IMR-90 (cell line): ENCODE data around the gene IGFBP7. TPM values are rescaled to one million over a fixed set of nuclear protein-coding genes. Genes with fewer than 3 reads are reported as not detected.

Source experiments
- ATAC-seq: fragments of 200-7000 bp; cut with Tn5 transposase; 2 replicates; pipeline ENCODE4 v1.9.1; 2020; ENCODE audit warnings: low read depth, mild to moderate bottlenecking, moderate library complexity
- BruUV-seq: library from RNA; stranded (reverse); fragments of 400-500 nt; replicated peaks from 2 replicates; lab custom pipeline; 2021; lab: Mats Ljungman, UMichigan
- CTCF ChIA-PET: fragments of 300-600 bp; formaldehyde crosslinking; extraction: SDS; loops from one replicate; lab custom pipeline; 2021; ENCODE audit warnings: antibody characterized with exemption; lab: Yijun Ruan, JAX
- POLR2A ChIA-PET: fragments of 300-600 bp; sonication (Branson Sonifier 250); formaldehyde crosslinking; loops from one replicate; lab custom pipeline; 2022; ENCODE audit warnings: antibody characterized with exemption; ENCODE audit not compliant: unreplicated experiment; lab: Charles Lee
- DNase-seq: peaks from one replicate; pipeline ENCODE4 v3.0.0; 2013
- H2AFZ ChIP-seq: replicated peaks from 2 replicates; pipeline ENCODE3; 2013; ENCODE audit warnings: low read length, mild to moderate bottlenecking; ENCODE audit not compliant: poor library complexity
- H2AK5ac ChIP-seq: 2 replicates; pipeline ENCODE4 v1.6.1; 2013; ENCODE audit warnings: low read depth, low read length, inconsistent platforms
- H2AK9ac ChIP-seq: replicated peaks from 2 replicates; pipeline ENCODE3; 2013; ENCODE audit warnings: mild to moderate bottlenecking, low read depth, low read length, moderate library complexity; ENCODE audit not compliant: poor library complexity
- H2BK120ac ChIP-seq: 2 replicates; pipeline ENCODE4 v1.6.1; 2013; ENCODE audit warnings: low read depth, low read length, inconsistent platforms
- H2BK15ac ChIP-seq: 3 replicates; pipeline ENCODE4 v1.6.1; 2013; ENCODE audit warnings: low read depth, low read length, inconsistent platforms
- H2BK20ac ChIP-seq: 2 replicates; pipeline ENCODE4 v1.6.1; 2013; ENCODE audit warnings: low read depth, mild to moderate bottlenecking, inconsistent platforms, low read length, moderate library complexity
- H2BK5ac ChIP-seq: 2 replicates; pipeline ENCODE4 v1.6.1; 2013; ENCODE audit warnings: mild to moderate bottlenecking, low read depth, low read length, inconsistent platforms; ENCODE audit not compliant: poor library complexity, severe bottlenecking
- H3K14ac ChIP-seq: replicated peaks from 2 replicates; pipeline ENCODE4 v1.6.1; 2013; ENCODE audit warnings: low read depth, low read length, inconsistent platforms
- H3K18ac ChIP-seq: 2 replicates; pipeline ENCODE4 v1.6.1; 2013; ENCODE audit warnings: low read depth, low read length, control low read depth
- H3K23ac ChIP-seq: 2 replicates; pipeline ENCODE4 v1.6.1; 2013; ENCODE audit warnings: low read depth, low read length, inconsistent platforms
- H3K27ac ChIP-seq: 2 replicates; pipeline ENCODE4 v1.5.1; 2013; ENCODE audit warnings: mild to moderate bottlenecking, control low read depth, low read length; ENCODE audit not compliant: insufficient read depth
- H3K27me3 ChIP-seq: 2 replicates; pipeline ENCODE4 v1.6.1; 2013; ENCODE audit warnings: low read length; ENCODE audit not compliant: control insufficient read depth, insufficient read depth
- H3K36me3 ChIP-seq: 2 replicates; pipeline ENCODE4 v1.6.1; 2013; ENCODE audit warnings: low read length, mixed read lengths; ENCODE audit not compliant: control insufficient read depth, insufficient read depth
- H3K4ac ChIP-seq: 2 replicates; pipeline ENCODE4 v1.6.1; 2013; ENCODE audit warnings: low read depth, low read length, inconsistent platforms
- H3K4me1 ChIP-seq: 2 replicates; pipeline ENCODE4 v1.6.1; 2013; ENCODE audit warnings: low read length, mixed read lengths; ENCODE audit not compliant: control insufficient read depth, insufficient read depth
- H3K4me2 ChIP-seq: 2 replicates; pipeline ENCODE4 v1.6.1; 2013; ENCODE audit warnings: low read depth, mild to moderate bottlenecking, control low read depth, low read length, moderate library complexity
- H3K4me3 ChIP-seq: 2 replicates; pipeline ENCODE4 v1.5.1; 2013; ENCODE audit warnings: low read depth, mild to moderate bottlenecking, control low read depth, low read length, moderate library complexity; ENCODE audit not compliant: insufficient read depth
- H3K56ac ChIP-seq: 2 replicates; pipeline ENCODE4 v1.6.1; 2013; ENCODE audit warnings: low read length, inconsistent platforms; ENCODE audit not compliant: insufficient read depth; ENCODE audit errors: extremely low read depth
- H3K79me1 ChIP-seq, 2 experiments: 2 replicates each; pipeline ENCODE4 v1.6.1; 2013; ENCODE audit warnings: low read length in 2 of 2, inconsistent platforms in 1 of 2, low read depth in 1 of 2
- H3K9ac ChIP-seq: 2 replicates; pipeline ENCODE4 v1.6.1; 2013; ENCODE audit warnings: low read depth, low read length, control low read depth
- H3K9me1 ChIP-seq: 2 replicates; pipeline ENCODE4 v1.6.1; 2013; ENCODE audit warnings: low read length, inconsistent platforms; ENCODE audit not compliant: insufficient read depth
- H3K9me3 ChIP-seq: 2 replicates; pipeline ENCODE4 v1.6.1; 2013; ENCODE audit warnings: low read length; ENCODE audit not compliant: control insufficient read depth, insufficient read depth
- H4K20me1 ChIP-seq: 2 replicates; pipeline ENCODE4 v1.6.1; 2013; ENCODE audit warnings: low read length, inconsistent platforms; ENCODE audit not compliant: insufficient read depth
- H4K5ac ChIP-seq: 2 replicates; pipeline ENCODE4 v1.6.1; 2013; ENCODE audit warnings: mild to moderate bottlenecking, low read depth, low read length, control low read depth
- H4K8ac ChIP-seq, 2 experiments: 2 replicates each; pipeline ENCODE4 v1.6.1; 2013; ENCODE audit warnings: low read depth in 2 of 2, low read length in 2 of 2, control low read depth in 1 of 2, inconsistent platforms in 1 of 2
- H4K91ac ChIP-seq: 2 replicates; pipeline ENCODE4 v1.6.1; 2013; ENCODE audit warnings: low read depth, low read length, inconsistent platforms; ENCODE audit not compliant: insufficient read depth
- BHLHE40 ChIP-seq: fragments of 150-350 bp; IDR thresholded peaks from 2 replicates; pipeline ENCODE4 v1.6.1; 2016; ENCODE audit warnings: mild to moderate bottlenecking, low read depth, low read length
- CEBPB ChIP-seq: IDR thresholded peaks from 2 replicates; pipeline ENCODE4 v1.6.1; 2012; ENCODE audit warnings: low read depth, low read length, improper control_type of control experiment
- CHD1 ChIP-seq: IDR thresholded peaks from 2 replicates; pipeline ENCODE4 v1.6.1; 2012; ENCODE audit warnings: low read depth, low read length, improper control_type of control experiment
- CTCF ChIP-seq: conservative IDR thresholded peaks from 2 replicates; pipeline ENCODE4 v1.5.1; 2012; ENCODE audit warnings: mild to moderate bottlenecking, low read depth, low read length, improper control_type of control experiment
- ELK1 ChIP-seq: fragments of 150-350 bp; IDR thresholded peaks from 2 replicates; pipeline ENCODE4 v1.6.1; 2016; ENCODE audit warnings: low read depth, mild to moderate bottlenecking, low read length, moderate library complexity, borderline replicate concordance
- FOS ChIP-seq: fragments of 150-350 bp; IDR thresholded peaks from 2 replicates; pipeline ENCODE4 v1.6.1; 2016; ENCODE audit warnings: low read depth, low read length
- MAFK ChIP-seq: IDR thresholded peaks from 2 replicates; pipeline ENCODE4 v1.6.1; 2012; ENCODE audit warnings: low read depth, low read length, improper control_type of control experiment
- MAZ ChIP-seq: IDR thresholded peaks from 2 replicates; pipeline ENCODE4 v1.6.1; 2012; ENCODE audit warnings: low read depth, mild to moderate bottlenecking, low read length, improper control_type of control experiment, moderate library complexity, borderline replicate concordance
- MXI1 ChIP-seq: IDR thresholded peaks from 2 replicates; pipeline ENCODE4 v1.6.1; 2012; ENCODE audit warnings: low read depth, mild to moderate bottlenecking, low read length, moderate library complexity, borderline replicate concordance
- NFE2L2 ChIP-seq: fragments of 150-350 bp; IDR thresholded peaks from 2 replicates; pipeline ENCODE4 v1.6.1; 2016; ENCODE audit warnings: low read depth, mild to moderate bottlenecking, low read length
- POLR2A ChIP-seq: IDR thresholded peaks from 2 replicates; pipeline ENCODE4 v1.6.1; 2012; ENCODE audit warnings: mild to moderate bottlenecking, low read depth, low read length
- RAD21 ChIP-seq: IDR thresholded peaks from 2 replicates; pipeline ENCODE4 v1.6.1; 2012; ENCODE audit warnings: low read length, improper control_type of control experiment
- RCOR1 ChIP-seq: IDR thresholded peaks from 2 replicates; pipeline ENCODE4 v1.6.1; 2012; ENCODE audit warnings: mild to moderate bottlenecking, low read length, improper control_type of control experiment; ENCODE audit not compliant: insufficient replicate concordance
- RFX5 ChIP-seq: IDR thresholded peaks from 2 replicates; pipeline ENCODE4 v1.8.0; 2012; ENCODE audit warnings: low read depth, mild to moderate bottlenecking, low read length, moderate library complexity
- SMC3 ChIP-seq: fragments of 150-350 bp; IDR thresholded peaks from 2 replicates; pipeline ENCODE4 v1.6.1; 2016; ENCODE audit warnings: low read depth, mild to moderate bottlenecking, antibody characterized with exemption, low read length, moderate library complexity
- USF2 ChIP-seq: fragments of 150-350 bp; IDR thresholded peaks from 2 replicates; pipeline ENCODE4 v1.6.1; 2017; ENCODE audit warnings: mild to moderate bottlenecking, antibody characterized with exemption, low read length, low read depth
- WGBS, 2 experiments: methylation state at CpG; one replicate each; pipeline versions ENCODE4 v1.1.5 to v1.1.7; 2013; ENCODE audit warnings: missing lambda C conversion rate in 2 of 2; ENCODE audit not compliant: insufficient read length in 1 of 2; ENCODE audit errors: extremely low coverage in 2 of 2; 5-methylcytosine and 5-hydroxymethylcytosine counted together
- dilution Hi-C: fragments of 300-500 bp; cut with HindIII; formaldehyde crosslinking; loops from one replicate; pipeline ENCODE4 v1.14.3; 2018; ENCODE audit warnings: low sequenced_read_pairs; ENCODE audit not compliant: unreplicated experiment
- in situ Hi-C: fragments of 300-500 bp; cut with MboI; formaldehyde crosslinking; loops from 3 replicates; pipeline ENCODE4 v1.14.3; 2019; ENCODE audit warnings: low sequenced_read_pairs, inconsistent platforms, mixed read lengths
- intact Hi-C: fragments of 100-400 bp; cut with micrococcal nuclease; formaldehyde crosslinking; loops from 2 replicates; pipeline ENCODE4 v1.10.0; 2022
- polyA plus RNA-seq, 3 experiments: library from polyadenylated mRNA; depleted of rRNA; stranded (reverse); fragments of >200 nt; gene quantifications; 2 replicates each; pipeline ENCODE4 v1.2.3, GENCODE V29; 2012; ENCODE audit warnings: low replicate concordance in 1 of 3
- total RNA-seq: library from RNA; depleted of rRNA; stranded (reverse); fragments of >200 nt; gene quantifications from 2 replicates; pipeline ENCODE4 v1.2.3, GENCODE V29; 2012

IGFBP7 gene
- total and polyA plus RNA-seq, 2 of the 4 experiments (the other 2 are of a cell fraction): 33.2 to 267 TPM

GRCh38 chr4:57085278-57085677 is 24.9 kb downstream of the IGFBP7 start:
- Histone ChIP-seq H4K8ac (no peak overlapping the region), H2BK120ac (no peak overlapping the region), H3K36me3 (peaks cover 3% of the 10 kb centered on the region; the same call in 1 of the 2 replicates), H3K4me1 (peaks cover 15% of the 10 kb centered on the region), H3K56ac (no peak overlapping the region), H4K91ac (no peak overlapping the region), H2BK20ac (no peak overlapping the region), H3K14ac (no peak overlapping the region), H4K5ac (no peak overlapping the region), H3K4me3 (no peak overlapping the region), H2BK15ac (no peak overlapping the region), H3K4me2 (no peak overlapping the region), H3K79me1 (peaks cover 19 to 48% of the 10 kb centered on the region in 2 experiments), H2AK5ac (no peak overlapping the region), H2AK9ac (no peak overlapping the region), H3K18ac (no peak overlapping the region), H3K4ac (no peak overlapping the region), H3K9ac (no peak overlapping the region), H3K9me1 (peaks cover 11% of the 10 kb centered on the region), H3K23ac (no peak overlapping the region), H2AFZ (no peak overlapping the region), H4K20me1 (no peaks in the 10 kb centered on the region), H3K27me3 (no peaks in the 10 kb centered on the region), H3K27ac (no peak overlapping the region), H2BK5ac (no peak overlapping the region), H3K9me3 (no peaks in the 10 kb centered on the region)
- ChIA-PET POLR2A (no interaction called here), CTCF (no interaction called here)
- DNase-seq (no peak), ATAC-seq (no peak)
- in situ Hi-C loops (no loop called here), dilution Hi-C loops (no loop called here), intact Hi-C loops (no loop called here)
- no TSS peak for BruUV-seq
- no peak for TF ChIP-seq RCOR1
- no peak for TF ChIP-seq MAFK
- TF ChIP-seq FOS: no peak
- no peak for TF ChIP-seq ELK1
- TF ChIP-seq MAZ: no peak
- no peak for TF ChIP-seq SMC3
- no peak for TF ChIP-seq USF2
- TF ChIP-seq CTCF: no peak
- no peak for TF ChIP-seq BHLHE40
- TF ChIP-seq CEBPB: no peak
- TF ChIP-seq NFE2L2: no peak
- no peak for TF ChIP-seq RFX5
- TF ChIP-seq MXI1: no peak
- TF ChIP-seq POLR2A: no peak
- TF ChIP-seq RAD21: no peak
- TF ChIP-seq CHD1: no peak
- WGBS, 2 experiments: no CpG with 5 or more reads among the region's 4 CpGs
